Measurements from ENCODE around the gene EFNA5.

The EFNA5 gene

GRCh38 chr5:107696498-107696897, 25.8 kb upstream of the EFNA5 start:
- no peak overlapping the region for H3K4me3 ChIP-seq (ENCODE audit: low read depth, low read length)
- H3K4me1 ChIP-seq (ENCODE audit: control insufficient read depth, insufficient read depth, low read length, unreplicated experiment), result no peaks in the 10 kb centered on the region
- no peak overlapping the region for H2AFZ ChIP-seq (ENCODE audit: low read length, unreplicated experiment)
- no peaks in the 10 kb centered on the region for H3K79me2 ChIP-seq (ENCODE audit: control insufficient read depth, insufficient read depth, low read length, unreplicated experiment)
- H3K27ac ChIP-seq (ENCODE audit: low read depth, low read length), result no peak overlapping the region
- no peaks in the 10 kb centered on the region for H3K36me3 ChIP-seq (ENCODE audit: insufficient read depth, low read length)
- no peaks in the 10 kb centered on the region for H3K27me3 ChIP-seq (ENCODE audit: insufficient read depth, low read length)

GRCh38 chr5:107696080-107696479, 25.3 kb upstream of the EFNA5 start:
- no peaks in the 10 kb centered on the region for H3K4me1 ChIP-seq (ENCODE audit: control insufficient read depth, insufficient read depth, low read length, unreplicated experiment)
- no peaks in the 10 kb centered on the region for H3K27me3 ChIP-seq (ENCODE audit: insufficient read depth, low read length)
- H3K4me3 ChIP-seq (ENCODE audit: low read depth, low read length), result no peak overlapping the region
- H2AFZ ChIP-seq (ENCODE audit: low read length, unreplicated experiment), result no peak overlapping the region
- H3K36me3 ChIP-seq (ENCODE audit: insufficient read depth, low read length), result no peaks in the 10 kb centered on the region
- no peak overlapping the region for H3K27ac ChIP-seq (ENCODE audit: low read depth, low read length)
- no peaks in the 10 kb centered on the region for H3K79me2 ChIP-seq (ENCODE audit: control insufficient read depth, insufficient read depth, low read length, unreplicated experiment)

GRCh38 chr5:107687937-107688336, 17.2 kb upstream of the EFNA5 start:
- Histone ChIP-seq H2AFZ (ENCODE audit: low read length, unreplicated experiment) (no peak overlapping the region), H3K4me3 (ENCODE audit: low read depth, low read length) (no peak overlapping the region), H3K27me3 (ENCODE audit: insufficient read depth, low read length) (no peaks in the 10 kb centered on the region), H3K79me2 (ENCODE audit: control insufficient read depth, insufficient read depth, low read length, unreplicated experiment) (no peaks in the 10 kb centered on the region), H3K27ac (ENCODE audit: low read depth, low read length) (no peak overlapping the region), H3K4me1 (ENCODE audit: control insufficient read depth, insufficient read depth, low read length, unreplicated experiment) (no peaks in the 10 kb centered on the region), H3K36me3 (ENCODE audit: insufficient read depth, low read length) (no peaks in the 10 kb centered on the region)

GRCh38 chr5:107687404-107687803, 16.7 kb upstream of the EFNA5 start:
- no peaks in the 10 kb centered on the region for H3K27me3 ChIP-seq (ENCODE audit: insufficient read depth, low read length)
- H3K4me1 ChIP-seq (ENCODE audit: control insufficient read depth, insufficient read depth, low read length, unreplicated experiment), result no peaks in the 10 kb centered on the region
- no peak overlapping the region for H3K27ac ChIP-seq (ENCODE audit: low read depth, low read length)
- H3K36me3 ChIP-seq (ENCODE audit: insufficient read depth, low read length), result no peaks in the 10 kb centered on the region
- no peak overlapping the region for H3K4me3 ChIP-seq (ENCODE audit: low read depth, low read length)
- H3K79me2 ChIP-seq (ENCODE audit: control insufficient read depth, insufficient read depth, low read length, unreplicated experiment), result no peaks in the 10 kb centered on the region
- no peak overlapping the region for H2AFZ ChIP-seq (ENCODE audit: low read length, unreplicated experiment)

GRCh38 chr5:107682533-107682932, 11.8 kb upstream of the EFNA5 start:
- Histone ChIP-seq H3K27me3 (ENCODE audit: insufficient read depth, low read length) (no peaks in the 10 kb centered on the region), H3K27ac (ENCODE audit: low read depth, low read length) (no peak overlapping the region), H2AFZ (ENCODE audit: low read length, unreplicated experiment) (no peak overlapping the region), H3K4me1 (ENCODE audit: control insufficient read depth, insufficient read depth, low read length, unreplicated experiment) (no peaks in the 10 kb centered on the region), H3K36me3 (ENCODE audit: insufficient read depth, low read length) (no peaks in the 10 kb centered on the region), H3K4me3 (ENCODE audit: low read depth, low read length) (no peak overlapping the region), H3K79me2 (ENCODE audit: control insufficient read depth, insufficient read depth, low read length, unreplicated experiment) (no peaks in the 10 kb centered on the region)

GRCh38 chr5:107680799-107681198, 10.1 kb upstream of the EFNA5 start:
- no peaks in the 10 kb centered on the region for H3K4me1 ChIP-seq (ENCODE audit: control insufficient read depth, insufficient read depth, low read length, unreplicated experiment)
- no peak overlapping the region for H3K27ac ChIP-seq (ENCODE audit: low read depth, low read length)
- no peak overlapping the region for H2AFZ ChIP-seq (ENCODE audit: low read length, unreplicated experiment)

GRCh38 chr5:107680099-107680498, 9.4 kb upstream of the EFNA5 start:
- H3K4me1 ChIP-seq (ENCODE audit: control insufficient read depth, insufficient read depth, low read length, unreplicated experiment), result no peaks in the 10 kb centered on the region
- no peak overlapping the region for H2AFZ ChIP-seq (ENCODE audit: low read length, unreplicated experiment)
- no peak overlapping the region for H3K27ac ChIP-seq (ENCODE audit: low read depth, low read length)
- H3K4me3 ChIP-seq (ENCODE audit: low read depth, low read length), result no peak overlapping the region
- H3K36me3 ChIP-seq (ENCODE audit: insufficient read depth, low read length), result no peaks in the 10 kb centered on the region
- H3K27me3 ChIP-seq (ENCODE audit: insufficient read depth, low read length), result no peaks in the 10 kb centered on the region
- no peaks in the 10 kb centered on the region for H3K79me2 ChIP-seq (ENCODE audit: control insufficient read depth, insufficient read depth, low read length, unreplicated experiment)

More at GRCh38 chr5:107680799-107681198, 10.1 kb upstream of the EFNA5 start:
- no peaks in the 10 kb centered on the region for H3K27me3 ChIP-seq (ENCODE audit: insufficient read depth, low read length)
- no peak overlapping the region for H3K4me3 ChIP-seq (ENCODE audit: low read depth, low read length)
- no peaks in the 10 kb centered on the region for H3K79me2 ChIP-seq (ENCODE audit: control insufficient read depth, insufficient read depth, low read length, unreplicated experiment)
- H3K36me3 ChIP-seq (ENCODE audit: insufficient read depth, low read length), result no peaks in the 10 kb centered on the region

- no peak overlapping the region for H2AFZ ChIP-seq (ENCODE audit: low read length, unreplicated experiment)
- no peaks in the 10 kb centered on the region for H3K27me3 ChIP-seq (ENCODE audit: insufficient read depth, low read length)
- H3K4me1 ChIP-seq (ENCODE audit: control insufficient read depth, insufficient read depth, low read length, unreplicated experiment), result peaks cover 12% of the 10 kb centered on the region
- H3K27ac ChIP-seq (ENCODE audit: low read depth, low read length), result no peak overlapping the region
- H3K79me2 ChIP-seq (ENCODE audit: control insufficient read depth, insufficient read depth, low read length, unreplicated experiment), result no peaks in the 10 kb centered on the region
- no peaks in the 10 kb centered on the region for H3K36me3 ChIP-seq (ENCODE audit: insufficient read depth, low read length)
- H3K4me3 ChIP-seq (ENCODE audit: low read depth, low read length), result no peak overlapping the region
Observed at GRCh38 chr5:107676702-107677101, 6.0 kb upstream of the EFNA5 start.

GRCh38 chr5:107675201-107675600, 4.5 kb upstream of the EFNA5 start:
- H3K27me3 ChIP-seq (ENCODE audit: insufficient read depth, low read length), result no peaks in the 10 kb centered on the region
- H3K27ac ChIP-seq (ENCODE audit: low read depth, low read length), result no peak overlapping the region
- H3K4me3 ChIP-seq (ENCODE audit: low read depth, low read length), result no peak overlapping the region
- H3K79me2 ChIP-seq (ENCODE audit: control insufficient read depth, insufficient read depth, low read length, unreplicated experiment), result peaks cover 12% of the 10 kb centered on the region
- H3K4me1 ChIP-seq (ENCODE audit: control insufficient read depth, insufficient read depth, low read length, unreplicated experiment), result peaks cover 12% of the 10 kb centered on the region
- H3K36me3 ChIP-seq (ENCODE audit: insufficient read depth, low read length), result no peaks in the 10 kb centered on the region
- no peak overlapping the region for H2AFZ ChIP-seq (ENCODE audit: low read length, unreplicated experiment)

GRCh38 chr5:107674655-107675054, 3.9 kb upstream of the EFNA5 start:
- no peaks in the 10 kb centered on the region for H3K27me3 ChIP-seq (ENCODE audit: insufficient read depth, low read length)
- H2AFZ ChIP-seq (ENCODE audit: low read length, unreplicated experiment), result peak overlapping the region; percentile 45
- H3K4me3 ChIP-seq (ENCODE audit: low read depth, low read length), result no peak overlapping the region
- no peak overlapping the region for H3K27ac ChIP-seq (ENCODE audit: low read depth, low read length)
- no peaks in the 10 kb centered on the region for H3K36me3 ChIP-seq (ENCODE audit: insufficient read depth, low read length)
- peaks cover 12% of the 10 kb centered on the region for H3K4me1 ChIP-seq (ENCODE audit: control insufficient read depth, insufficient read depth, low read length, unreplicated experiment)
- peaks cover 17% of the 10 kb centered on the region for H3K79me2 ChIP-seq (ENCODE audit: control insufficient read depth, insufficient read depth, low read length, unreplicated experiment)

GRCh38 chr5:107673368-107674136, 2.8 kb upstream of the EFNA5 start:
- Histone ChIP-seq H3K4me1 (ENCODE audit: control insufficient read depth, insufficient read depth, low read length, unreplicated experiment) (peaks cover 12% of the 10 kb centered on the region), H3K79me2 (ENCODE audit: control insufficient read depth, insufficient read depth, low read length, unreplicated experiment) (peaks cover 28% of the 10 kb centered on the region), H3K4me3 (ENCODE audit: low read depth, low read length) (peak overlapping the region; percentile 81), H3K36me3 (ENCODE audit: insufficient read depth, low read length) (no peaks in the 10 kb centered on the region), H3K27ac (ENCODE audit: low read depth, low read length) (peak overlapping the region; percentile 25; the same call in 1 of the 2 replicates), H2AFZ (ENCODE audit: low read length, unreplicated experiment) (peak overlapping the region; percentile 86), H3K27me3 (ENCODE audit: insufficient read depth, low read length) (no peaks in the 10 kb centered on the region)

Measured in ACC112 (cell line).